ENCODE results near the gene PRKCG. TPM values are rescaled to one million over a fixed set of nuclear protein-coding genes. Genes with fewer than 3 reads are reported as not detected.

Gene PRKCG
- total RNA-seq, 2 experiments from 2014 or later, result not detected

- POLR2A ChIA-PET, result interaction anchor here (0.5 to 2.0 kb wide), 3 partner anchors 9 to 1105 kb away, joined by 3 to 14 read pairs (median 6); partner anchors contain the start of gene MYADM
- Mint-ChIP-seq H3K27me3 (no peaks in the 10 kb centered on the region), H3K4me1 (peaks cover 31% of the 10 kb centered on the region), H3K36me3 (peaks cover 32% of the 10 kb centered on the region), H3K4me3 (no peak overlapping the region), H3K9me3 (no peaks in the 10 kb centered on the region), H3K27ac (peak overlapping the region; percentile 29)
- DNase-seq, result no peak
- ATAC-seq (ENCODE audit: low read depth), result no peak
Observed at GRCh38 chr19:53876651-53877224, 5.3 kb upstream of the PRKCG start.

GRCh38 chr19:53877361-53877766 is 4.6 kb upstream of the PRKCG start:
- DNase-seq (no peak), ATAC-seq (ENCODE audit: low read depth) (no peak)
- POLR2A ChIA-PET, result interaction anchor here (0.5 to 2.0 kb wide), 3 partner anchors 9 to 1105 kb away, joined by 3 to 14 read pairs (median 6); partner anchors contain the start of gene MYADM
- no peaks in the 10 kb centered on the region for H3K9me3 Mint-ChIP-seq
- peak overlapping the region; percentile 30 for H3K4me3 Mint-ChIP-seq
- peaks cover 32% of the 10 kb centered on the region for H3K36me3 Mint-ChIP-seq
- peaks cover 31% of the 10 kb centered on the region for H3K4me1 Mint-ChIP-seq
- no peaks in the 10 kb centered on the region for H3K27me3 Mint-ChIP-seq
- H3K27ac Mint-ChIP-seq, result peak overlapping the region; percentile 43

- no peak for ATAC-seq (ENCODE audit: low read depth)
- Mint-ChIP-seq H3K36me3 (peaks cover 25% of the 10 kb centered on the region), H3K4me3 (no peak overlapping the region), H3K27me3 (peaks cover 10% of the 10 kb centered on the region), H3K9me3 (no peaks in the 10 kb centered on the region), H3K4me1 (peaks cover 26% of the 10 kb centered on the region), H3K27ac (no peak overlapping the region)
- POLR2A ChIA-PET, result interaction anchor here (1.4 to 1.6 kb wide), 2 partner anchors 8 to 11 kb away, joined by 6 to 19 read pairs; partner anchors contain the start of gene MYADM
- DNase-seq, result no peak
Observed at GRCh38 chr19:53878776-53879139, 3.2 kb upstream of the PRKCG start.

- Mint-ChIP-seq H3K4me3 (no peak overlapping the region), H3K9me3 (no peaks in the 10 kb centered on the region), H3K36me3 (peaks cover 18% of the 10 kb centered on the region), H3K27ac (no peak overlapping the region), H3K27me3 (peaks cover 15% of the 10 kb centered on the region), H3K4me1 (peaks cover 22% of the 10 kb centered on the region)
- DNase-seq, result peak; percentile 91
- POLR2A ChIA-PET, result interaction anchor here (1.4 to 1.6 kb wide), 2 partner anchors 9 to 12 kb away, joined by 6 to 19 read pairs; partner anchors contain the start of gene MYADM
- peak; percentile 90 for ATAC-seq (ENCODE audit: low read depth)
Observed at GRCh38 chr19:53879140-53880081, 2.6 kb upstream of the PRKCG start.

GRCh38 chr19:53880711-53881481 is 1.1 kb upstream of the PRKCG start:
- peaks cover 7% of the 10 kb centered on the region for H3K36me3 Mint-ChIP-seq
- H3K4me3 Mint-ChIP-seq, result no peak overlapping the region
- no peaks in the 10 kb centered on the region for H3K9me3 Mint-ChIP-seq
- peaks cover 21% of the 10 kb centered on the region for H3K27me3 Mint-ChIP-seq
- POLR2A ChIA-PET, result interaction anchor here (1.3 to 1.5 kb wide), 2 partner anchors 10 to 13 kb away, joined by 5 to 16 read pairs; partner anchors contain the start of gene MYADM
- ATAC-seq (ENCODE audit: low read depth) (no peak), DNase-seq (no peak)
- peaks cover 15% of the 10 kb centered on the region for H3K4me1 Mint-ChIP-seq
- no peak overlapping the region for H3K27ac Mint-ChIP-seq

- Mint-ChIP-seq H3K4me3 (peak overlapping the region; percentile 56), H3K9me3 (no peaks in the 10 kb centered on the region), H3K27me3 (peaks cover 21% of the 10 kb centered on the region), H3K4me1 (peaks cover 4% of the 10 kb centered on the region), H3K36me3 (no peaks in the 10 kb centered on the region), H3K27ac (no peak overlapping the region)
- ATAC-seq (ENCODE audit: low read depth) (no peak), DNase-seq (no peak)
- POLR2A ChIA-PET, result interaction anchor here (1.1 to 1.5 kb wide), 3 partner anchors 8 to 15 kb away, joined by 5 to 16 read pairs (median 8); partner anchors contain the start of gene MYADM
Observed at GRCh38 chr19:53882391-53883050, 524 bp downstream of the PRKCG start.

GRCh38 chr19:53883231-53883661 is 1.2 kb downstream of the PRKCG start:
- Mint-ChIP-seq H3K9me3 (no peaks in the 10 kb centered on the region), H3K4me3 (no peak overlapping the region), H3K27ac (no peak overlapping the region), H3K36me3 (no peaks in the 10 kb centered on the region), H3K4me1 (peaks cover 3% of the 10 kb centered on the region), H3K27me3 (peaks cover 23% of the 10 kb centered on the region)
- ATAC-seq (ENCODE audit: low read depth) (no peak), DNase-seq (no peak)
- POLR2A ChIA-PET, result interaction anchor here (1.1 kb wide), 1 partner anchor 9 kb away, joined by 8 read pairs; no protein-coding TSS in a partner anchor

- POLR2A ChIA-PET, result interaction anchor here (1.1 to 1.3 kb wide), 2 partner anchors 10 to 17 kb away, joined by 3 to 8 read pairs; no protein-coding TSS in a partner anchor
- Mint-ChIP-seq H3K27me3 (peaks cover 23% of the 10 kb centered on the region), H3K36me3 (no peaks in the 10 kb centered on the region), H3K4me3 (peak overlapping the region; percentile 9), H3K4me1 (peaks cover 3% of the 10 kb centered on the region), H3K9me3 (no peaks in the 10 kb centered on the region), H3K27ac (no peak overlapping the region)
- no peak for ATAC-seq (ENCODE audit: low read depth)
- no peak for DNase-seq
Observed at GRCh38 chr19:53883741-53884140, 1.7 kb downstream of the PRKCG start.

- Mint-ChIP-seq H3K27me3 (peaks cover 23% of the 10 kb centered on the region), H3K4me1 (peaks cover 3% of the 10 kb centered on the region), H3K27ac (no peak overlapping the region), H3K9me3 (no peaks in the 10 kb centered on the region), H3K36me3 (no peaks in the 10 kb centered on the region), H3K4me3 (no peak overlapping the region)
- POLR2A ChIA-PET, result interaction anchor here (1.3 kb wide), 1 partner anchor 18 kb away, joined by 3 read pairs; no protein-coding TSS in a partner anchor
- ATAC-seq (ENCODE audit: low read depth) (no peak), DNase-seq (no peak)
Observed at GRCh38 chr19:53884256-53884655, 2.3 kb downstream of the PRKCG start.

- DNase-seq, result no peak
- no peak for ATAC-seq (ENCODE audit: low read depth)
- H3K36me3 Mint-ChIP-seq, result no peaks in the 10 kb centered on the region
- peaks cover 23% of the 10 kb centered on the region for H3K27me3 Mint-ChIP-seq
- no peak overlapping the region for H3K4me3 Mint-ChIP-seq
- no peaks in the 10 kb centered on the region for H3K9me3 Mint-ChIP-seq
- H3K27ac Mint-ChIP-seq, result no peak overlapping the region
- H3K4me1 Mint-ChIP-seq, result peaks cover 4% of the 10 kb centered on the region
- POLR2A ChIA-PET, result interaction anchor here (1.3 kb wide), 1 partner anchor 19 kb away, joined by 3 read pairs; no protein-coding TSS in a partner anchor
Observed at GRCh38 chr19:53885036-53885435, 3.0 kb downstream of the PRKCG start.

- no peak overlapping the region for H3K27ac Mint-ChIP-seq
- ATAC-seq (ENCODE audit: low read depth), result no peak
- POLR2A ChIA-PET, result no interaction called here
- no peaks in the 10 kb centered on the region for H3K9me3 Mint-ChIP-seq
- peaks cover 19% of the 10 kb centered on the region for H3K27me3 Mint-ChIP-seq
- DNase-seq, result no peak
- H3K4me3 Mint-ChIP-seq, result no peak overlapping the region
- H3K4me1 Mint-ChIP-seq, result peaks cover 2% of the 10 kb centered on the region
- no peaks in the 10 kb centered on the region for H3K36me3 Mint-ChIP-seq
Observed at GRCh38 chr19:53892301-53892980, 10.4 kb downstream of the PRKCG start.

GRCh38 chr19:53892981-53893325 is 11.0 kb downstream of the PRKCG start:
- DNase-seq (no peak), ATAC-seq (ENCODE audit: low read depth) (no peak)
- no peaks in the 10 kb centered on the region for H3K9me3 Mint-ChIP-seq

More at GRCh38 chr19:53892981-53893325, 11.0 kb downstream of the PRKCG start:
- H3K36me3 Mint-ChIP-seq, result no peaks in the 10 kb centered on the region
- H3K4me1 Mint-ChIP-seq, result peaks cover 2% of the 10 kb centered on the region
- no peak overlapping the region for H3K4me3 Mint-ChIP-seq
- no peak overlapping the region for H3K27ac Mint-ChIP-seq
- H3K27me3 Mint-ChIP-seq, result peaks cover 22% of the 10 kb centered on the region
- POLR2A ChIA-PET, result no interaction called here
